GM21367 (cell line): ENCODE data around the gene CFAP53.
A peak's percentile ranks its signal among the peaks of the same experiment; 100 is the strongest.
"Not testable (repeated sequence)": the region's sequence is repeated elsewhere in the genome, so short reads cannot be mapped to it uniquely, and the experiment has no call there.

Experiments
- ATAC-seq: cut with Tn5 transposase; IDR thresholded peaks from one replicate; pipeline ENCODE4 v1.9.1; 2021; ENCODE audit not compliant: unreplicated experiment

The CFAP53 gene

GRCh38 chr18:50273203-50274043 lies 7.1 kb upstream of the CFAP53 start:
- ATAC-seq, result no peak

- ATAC-seq, result no peak
Observed at GRCh38 chr18:50272568-50272967, 6.3 kb upstream of the CFAP53 start.

GRCh38 chr18:50268022-50268747 lies 1.9 kb upstream of the CFAP53 start:
- ATAC-seq, result peak; percentile 65

GRCh38 chr18:50262977-50263376 lies 3.3 kb downstream of the CFAP53 start:
- ATAC-seq, result no peak

DNA sequence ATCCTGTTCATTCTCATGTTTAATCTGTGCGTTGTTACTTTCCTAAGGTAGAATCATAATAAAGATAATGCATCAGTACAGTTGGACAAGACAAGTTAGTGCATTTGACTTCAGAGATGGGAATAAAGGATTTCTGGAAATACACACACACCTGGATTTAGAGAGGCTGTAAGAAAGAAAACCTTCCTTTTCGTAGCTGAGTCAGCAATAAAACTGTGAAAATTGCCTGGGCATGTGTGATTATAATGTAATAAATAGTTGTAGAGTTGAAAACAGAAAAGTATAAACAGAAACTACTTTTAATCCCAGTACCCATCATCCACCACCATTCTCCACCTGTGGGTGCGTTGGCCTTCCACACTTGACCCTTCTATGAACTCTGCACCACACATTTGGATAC lies 15.4 kb downstream of the CFAP53 start:
- ATAC-seq, result no peak

DNA sequence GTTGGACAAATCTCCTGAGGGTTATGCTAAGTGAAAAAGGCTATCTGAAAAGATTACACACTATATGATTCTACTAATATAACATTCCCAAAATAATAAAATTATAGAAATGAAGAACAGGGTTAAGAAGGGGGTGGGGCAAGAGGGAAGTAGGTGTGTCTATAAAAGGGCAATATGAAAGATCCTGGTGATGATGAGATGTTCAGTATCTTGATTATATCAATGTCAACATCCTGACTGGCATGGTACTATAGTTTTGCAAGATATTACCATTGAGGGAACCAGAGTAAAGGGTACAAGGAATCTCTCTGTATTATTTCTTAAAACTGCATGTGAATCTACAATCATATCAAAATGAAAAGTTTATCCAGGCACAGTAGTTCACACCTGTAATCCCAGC lies 16.7 kb downstream of the CFAP53 start:
- ATAC-seq, result no peak

DNA sequence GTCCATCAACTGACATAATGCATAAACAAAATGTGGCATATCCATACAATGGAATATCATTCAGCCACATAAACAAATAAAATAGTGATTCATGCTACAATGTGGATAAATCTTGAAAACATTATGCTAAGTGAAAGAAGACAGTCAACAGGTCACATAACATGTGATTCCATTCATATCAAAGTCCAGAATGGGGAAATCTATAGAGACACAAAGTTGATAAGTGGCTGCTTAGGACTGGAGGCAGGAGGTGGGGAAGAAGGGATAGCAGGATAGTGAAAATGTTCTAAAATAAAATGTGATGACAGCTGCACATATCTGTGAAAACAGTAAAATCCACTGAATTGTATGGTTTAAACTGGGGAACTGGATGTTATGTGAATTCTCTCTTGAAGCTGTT lies 18.7 kb downstream of the CFAP53 start:
- ATAC-seq, result no peak

DNA sequence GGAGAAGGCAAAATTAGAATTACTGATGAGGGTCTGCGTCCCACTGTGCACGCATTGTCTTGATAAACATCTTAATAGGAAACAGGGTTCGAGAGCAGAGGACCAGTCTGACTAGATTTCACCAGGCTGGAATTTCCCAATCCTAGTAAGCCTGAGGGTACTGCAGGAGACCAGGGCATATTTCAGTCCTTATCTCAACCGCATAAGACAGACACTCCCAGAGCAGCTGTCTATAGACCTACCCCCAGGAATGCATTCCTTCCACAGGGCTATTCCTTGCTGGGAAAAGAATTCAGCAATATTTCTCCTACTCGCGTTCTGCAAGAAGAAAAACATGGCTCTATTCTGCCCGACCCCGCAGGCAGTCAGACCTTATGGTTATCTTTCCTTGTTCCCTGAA lies 24.5 kb downstream of the CFAP53 start:
- ATAC-seq, result not testable (repeated sequence)

DNA sequence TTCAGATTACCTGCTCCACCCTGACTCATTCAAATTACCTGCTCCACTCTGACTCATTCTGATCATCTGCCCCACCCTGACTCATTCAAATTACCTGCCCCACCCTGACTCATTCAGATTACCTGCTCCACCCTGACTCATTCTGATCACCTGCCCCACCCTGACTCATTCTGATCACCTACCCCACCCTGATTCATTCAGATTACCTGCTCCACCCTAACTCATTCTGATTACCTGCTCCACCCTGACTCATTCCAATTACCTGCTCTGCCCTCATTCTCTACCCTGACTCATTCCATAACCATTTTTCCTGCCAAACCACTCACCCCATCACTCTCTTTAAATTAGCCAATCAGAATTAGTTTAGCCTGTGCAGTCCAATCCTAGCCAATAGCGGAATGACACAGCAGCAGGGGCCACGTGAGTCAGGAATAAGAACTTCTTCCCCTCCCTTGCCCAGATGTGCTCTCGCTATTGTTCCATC lies 26.2 kb downstream of the CFAP53 start:
- no peak for ATAC-seq

DNA sequence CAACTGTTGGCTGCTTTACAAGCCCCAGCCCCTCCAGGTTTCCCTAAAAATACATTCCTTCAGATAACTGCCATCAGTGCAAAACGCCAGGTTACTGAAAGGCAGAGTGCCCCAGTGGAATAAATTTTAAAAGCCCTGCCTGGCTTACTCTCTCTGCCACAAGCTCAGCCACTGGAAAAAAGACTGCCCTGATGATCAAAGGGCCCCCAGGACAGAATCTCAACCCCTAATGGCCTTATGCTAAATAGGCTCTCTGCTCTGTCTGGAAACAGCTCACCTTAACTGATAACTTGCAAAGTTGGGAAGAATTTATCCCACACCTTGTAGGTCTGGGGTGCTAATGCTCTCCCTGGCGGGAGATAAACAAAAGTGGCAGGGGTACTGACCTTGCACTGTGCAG lies 33.9 kb downstream of the CFAP53 start:
- no peak for ATAC-seq

DNA sequence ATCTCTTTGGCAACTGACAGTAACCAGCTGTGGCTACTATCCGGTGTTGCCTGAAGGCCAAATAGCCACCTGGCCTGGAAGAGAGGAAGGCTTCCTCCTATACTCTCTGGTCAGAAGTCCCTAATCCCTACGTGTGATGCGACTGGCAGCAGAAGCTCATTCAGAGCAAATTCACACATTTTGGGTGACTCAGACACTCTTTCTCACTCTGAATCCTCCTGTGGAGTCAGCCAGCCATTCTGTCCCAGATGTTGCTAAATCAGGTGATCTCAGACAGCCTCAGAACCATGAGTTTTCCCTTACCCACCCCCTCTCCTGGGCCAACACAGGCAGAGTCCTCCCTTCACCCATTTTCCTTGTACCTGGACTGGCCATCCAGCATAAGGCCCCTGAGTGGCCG lies 34.7 kb downstream of the CFAP53 start:
- ATAC-seq, result no peak

- ATAC-seq, result not testable (repeated sequence)
Observed at GRCh38 chr18:50220249-50220648, 46.0 kb downstream of the CFAP53 start.

GRCh38 chr18:50218432-50219197 lies 47.7 kb downstream of the CFAP53 start:
- peak; percentile 71 for ATAC-seq

DNA sequence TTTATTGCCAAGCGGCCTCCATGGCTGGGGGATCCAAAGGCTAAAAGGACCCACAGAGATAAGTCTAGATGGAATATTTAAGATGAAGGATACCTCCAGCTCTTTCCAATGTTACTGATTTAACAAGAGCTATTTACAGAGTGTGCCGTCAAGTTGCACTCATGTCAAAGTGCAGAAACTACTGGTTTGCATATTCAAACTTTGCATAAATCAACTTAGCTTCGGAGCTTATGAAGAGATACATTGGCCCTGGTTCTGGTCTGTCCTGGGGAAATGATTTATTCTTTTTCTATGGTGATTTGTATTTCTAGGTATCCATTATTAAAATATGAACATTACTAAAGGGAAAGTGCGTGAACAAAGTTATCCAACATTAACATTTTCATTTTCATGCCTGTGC lies 57.0 kb downstream of the CFAP53 start:
- ATAC-seq, result no peak

- no peak for ATAC-seq
Observed at GRCh38 chr18:50207722-50208121, 58.6 kb downstream of the CFAP53 start.

DNA sequence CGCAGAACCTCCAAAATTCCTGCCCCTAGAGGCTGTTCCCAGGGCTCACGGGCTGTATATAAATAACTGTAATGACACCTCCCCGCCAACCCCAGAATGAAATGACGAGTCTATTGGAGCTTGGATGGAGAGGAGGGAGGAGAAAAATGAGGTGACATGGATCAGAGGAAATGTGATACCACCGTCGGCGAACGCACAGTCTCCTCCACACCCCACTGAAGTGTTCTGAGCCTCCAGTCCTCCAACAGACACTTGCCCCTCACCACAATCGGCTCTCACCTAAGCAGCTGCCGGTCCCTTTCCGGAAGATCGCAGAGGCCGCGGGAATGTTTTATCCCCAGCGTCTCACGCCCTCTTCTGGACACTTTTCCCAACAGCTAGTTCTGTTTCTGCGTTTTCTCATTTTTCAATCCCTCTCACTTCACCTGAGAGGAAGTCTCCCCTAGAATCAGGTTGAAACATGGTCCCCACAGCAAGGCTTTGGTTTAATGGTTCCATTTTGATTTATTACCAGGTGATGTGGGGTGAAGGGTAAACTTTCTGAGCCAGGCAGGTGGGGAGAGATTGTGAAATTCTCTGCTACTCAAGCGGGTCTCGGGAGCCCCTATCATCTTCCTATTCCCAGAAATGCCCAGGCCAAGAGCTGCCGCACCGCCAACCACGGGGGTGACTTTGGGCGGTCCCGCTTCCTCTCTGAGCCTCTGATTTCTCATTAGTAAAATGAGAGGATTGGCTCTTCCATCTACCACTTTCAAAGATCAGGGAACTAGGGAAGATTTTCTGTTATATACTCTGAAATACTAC lies 62.3 kb downstream of the CFAP53 start:
- no peak for ATAC-seq

- ATAC-seq, result no peak
Observed at GRCh38 chr18:50201476-50202018, 64.7 kb downstream of the CFAP53 start.

DNA sequence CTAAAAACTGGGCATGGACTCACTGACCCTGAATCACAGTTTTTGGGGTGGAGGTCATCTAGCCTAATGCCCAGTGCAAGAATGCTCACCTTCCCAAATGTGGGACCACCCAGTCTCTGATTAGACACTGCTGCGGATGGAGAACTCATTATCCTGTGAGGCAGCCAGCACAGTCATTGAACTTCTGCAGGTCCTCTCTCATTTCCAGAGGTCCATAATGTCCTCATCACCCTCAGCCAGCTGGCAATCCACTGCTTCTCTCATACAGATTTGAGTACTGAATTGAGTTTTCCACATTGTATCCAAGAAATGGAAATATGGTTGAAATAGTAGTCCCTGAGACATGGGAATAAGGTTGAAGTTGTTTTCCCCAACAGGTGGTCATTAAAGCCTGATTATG lies 66.4 kb downstream of the CFAP53 start:
- ATAC-seq, result no peak

- ATAC-seq, result no peak
Observed at GRCh38 chr18:50199346-50199855, 66.9 kb downstream of the CFAP53 start.

- no peak for ATAC-seq
Observed at GRCh38 chr18:50196261-50196660, 70.0 kb downstream of the CFAP53 start.
